GM20000 (cell line): ENCODE results near the gene DDX42.
"Not testable (repeated sequence)": the region's sequence is repeated elsewhere in the genome, so short reads cannot be mapped to it uniquely, and the experiment has no call there.

Source experiments
- DNase-seq: peaks from one replicate; pipeline ENCODE4 v3.0.0; 2012; ENCODE audit warnings: low spot score
- CTCF ChIP-seq: IDR thresholded peaks from 2 replicates; pipeline ENCODE4 v1.5.1; 2012; ENCODE audit warnings: mild to moderate bottlenecking, control low read depth; ENCODE audit errors: extremely low read depth, missing control alignments

DDX42 gene

DNA sequence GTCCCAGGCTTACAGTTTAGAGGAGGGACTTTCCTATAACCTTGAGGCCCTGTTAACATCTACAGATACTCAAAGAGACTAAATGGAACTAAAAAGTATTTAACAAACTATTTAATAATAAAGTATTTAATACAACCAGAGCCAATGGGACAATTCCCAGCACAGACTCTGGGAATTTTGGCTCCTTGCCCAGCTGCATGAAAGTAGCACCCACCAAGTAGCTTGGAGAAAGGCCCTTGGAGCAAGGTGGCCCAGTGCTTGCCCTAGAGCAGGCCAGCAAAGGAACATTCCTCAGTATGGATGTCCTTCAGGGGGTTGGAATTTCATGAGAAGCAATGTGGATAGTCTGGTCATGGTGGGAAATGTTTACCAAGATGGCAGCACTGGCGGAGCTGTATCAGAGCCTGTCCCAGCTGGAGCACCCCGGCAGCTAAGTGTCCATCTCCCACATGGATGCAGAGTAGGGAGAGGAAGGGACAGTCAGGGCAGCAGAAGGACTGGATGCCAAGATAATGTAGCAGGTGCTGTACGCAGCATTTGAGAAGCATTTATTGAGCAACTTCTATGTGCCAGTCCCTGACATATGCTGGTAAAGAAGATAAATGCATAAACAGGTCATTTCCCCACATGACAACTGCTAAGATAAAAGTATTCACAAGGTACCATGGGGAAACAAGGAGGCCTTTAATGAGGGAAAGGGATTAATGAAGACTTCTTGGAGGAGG, 73.7 kb downstream of the DDX42 start:
- DNase-seq = no peak
- TF ChIP-seq CTCF = no peak

GRCh38 chr17:63848834-63849689, 75.1 kb downstream of the DDX42 start:
- peak; percentile 83 for TF ChIP-seq CTCF
- peak; percentile 96 for DNase-seq

DNA sequence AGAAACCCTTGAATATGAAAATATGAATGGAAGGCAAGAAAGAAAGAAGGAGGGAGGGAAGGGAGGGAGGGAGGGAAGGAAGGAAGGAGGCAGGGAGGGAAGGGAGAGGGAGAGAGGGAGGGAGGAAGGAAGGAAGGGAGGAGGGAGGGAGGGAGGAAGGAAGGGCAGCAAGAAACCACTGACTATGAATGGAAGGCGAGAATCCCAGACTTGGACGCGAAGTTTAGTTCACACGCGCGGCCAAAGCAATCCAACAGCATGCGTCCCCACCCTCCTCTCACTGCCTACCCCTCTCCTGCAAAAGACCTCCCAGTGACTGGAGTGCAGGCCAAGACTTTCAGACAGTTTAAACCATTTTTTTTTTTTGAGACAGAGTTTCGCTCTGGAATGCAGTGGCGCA, 76.4 kb downstream of the DDX42 start:
- DNase-seq = no peak
- TF ChIP-seq CTCF = no peak

GRCh38 chr17:63853260-63853659, 79.3 kb downstream of the DDX42 start:
- no peak for DNase-seq
- TF ChIP-seq CTCF = no peak

DNA sequence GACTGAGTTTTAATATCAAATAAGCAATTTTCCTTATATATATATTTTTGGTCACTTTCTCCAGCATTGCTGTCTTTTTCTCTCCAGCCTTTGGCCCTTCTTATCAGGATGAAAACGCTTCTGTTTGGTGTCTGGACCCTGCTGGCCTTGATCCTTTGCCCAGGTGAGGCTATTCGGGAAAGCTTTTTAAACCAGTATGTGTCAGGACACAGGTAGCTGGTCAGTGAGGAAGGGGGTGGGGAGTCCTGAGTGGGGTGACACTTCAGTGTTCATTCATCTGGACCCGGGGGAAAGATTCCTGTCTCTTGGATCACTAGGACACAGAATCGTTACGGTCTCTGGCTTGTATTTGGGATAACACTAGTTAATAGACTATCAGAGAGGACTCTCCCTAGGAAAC, 80.7 kb downstream of the DDX42 start:
- TF ChIP-seq CTCF = no peak
- DNase-seq = no peak

DNA sequence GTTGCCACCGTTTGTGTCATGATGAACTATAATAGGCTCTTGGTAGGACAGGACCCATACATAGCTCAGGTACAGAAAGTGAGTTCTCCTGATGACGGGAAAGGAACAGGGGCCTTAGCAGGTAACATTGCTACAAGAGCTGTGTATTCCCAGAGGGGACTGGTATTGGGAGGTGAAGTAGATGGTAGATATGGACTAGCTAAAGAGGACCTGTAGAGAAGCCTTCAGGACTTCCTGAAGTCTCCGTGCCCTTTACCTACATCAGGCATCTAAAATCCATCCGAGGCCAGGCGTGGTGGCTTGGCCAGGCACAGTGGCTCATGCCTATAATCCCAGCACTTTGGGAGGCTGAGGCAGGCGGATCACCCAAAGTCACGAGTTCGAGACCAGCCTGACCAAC, 81.2 kb downstream of the DDX42 start:
- no peak for DNase-seq
- TF ChIP-seq CTCF = no peak

- not testable (repeated sequence) for DNase-seq
These were observed 82.5 kb downstream of the DDX42 start for GRCh38 chr17:63856425-63856824.
